ENCODE data around the gene ACE2. TPM values are rescaled to one million over a fixed set of nuclear protein-coding genes. Genes with fewer than 3 reads are reported as not detected.

Gene ACE2
- total RNA-seq, 1 experiment from 2014 or later: not detected

- Histone ChIP-seq H4K20me1 (ENCODE audit: control insufficient read depth, insufficient read depth, insufficient read length) (no peaks in the 10 kb centered on the region), H2AFZ (ENCODE audit: low read length) (no peak overlapping the region), H3K14ac (ENCODE audit: insufficient read depth, low read length) (no peak overlapping the region), H3K23ac (ENCODE audit: insufficient read length, low read depth, low read length) (no peak overlapping the region), H3K9ac (ENCODE audit: extremely low read depth, insufficient read length, low read length) (no peak overlapping the region), H2AK5ac (ENCODE audit: insufficient read length, low read length) (no peak overlapping the region), H4K5ac (ENCODE audit: insufficient read length, low read depth, low read length) (no peak overlapping the region), H3T11ph (ENCODE audit: low read length) (no peak overlapping the region), H3K27me3 (ENCODE audit: insufficient read depth, low read length) (no peaks in the 10 kb centered on the region), H3K4me1 (ENCODE audit: insufficient read depth, low read length) (no peaks in the 10 kb centered on the region), H3K27ac (ENCODE audit: insufficient read length, low read depth, low read length) (no peak overlapping the region), H3K4me2 (ENCODE audit: insufficient read depth, insufficient read length, low read length) (no peak overlapping the region), H3K79me1 (ENCODE audit: insufficient read depth, low read depth, low read length, poor library complexity, severe bottlenecking) (no peaks in the 10 kb centered on the region), H2BK15ac (ENCODE audit: low read depth, low read length) (no peak overlapping the region), H2BK5ac (ENCODE audit: insufficient read length, low read length) (no peak overlapping the region), H3K18ac (ENCODE audit: insufficient read length, low read depth, low read length) (no peak overlapping the region), H4K8ac (replicated peaks; ENCODE audit: insufficient read length, low read depth, low read length) (no peak overlapping the region), H3K23me2 (ENCODE audit: insufficient read length, low read depth, low read length, poor library complexity, severe bottlenecking) (no peaks in the 10 kb centered on the region), H2BK20ac (ENCODE audit: low read depth, low read length, poor library complexity, severe bottlenecking) (no peak overlapping the region), H4K91ac (ENCODE audit: insufficient read length, low read depth, low read length) (no peak overlapping the region), H3K9me3 (ENCODE audit: control insufficient read depth, low read depth, low read length) (no peaks in the 10 kb centered on the region), H2BK12ac (ENCODE audit: insufficient read length, low read depth, low read length) (no peak overlapping the region), H3K4ac (ENCODE audit: low read depth, low read length) (no peak overlapping the region), H3K79me2 (ENCODE audit: insufficient read depth, low read length) (no peaks in the 10 kb centered on the region), H3K56ac (ENCODE audit: insufficient read length, low read depth, low read length) (no peak overlapping the region), H2BK120ac (ENCODE audit: low read depth, low read length, poor library complexity, severe bottlenecking) (no peak overlapping the region)
- Mint-ChIP-seq H3K27me3 (ENCODE audit: low read depth) (no peaks in the 10 kb centered on the region), H3K27ac (no peak overlapping the region), H3K4me3 (no peak overlapping the region), H3K9me3 (no peaks in the 10 kb centered on the region), H3K4me1 (peaks cover 0 to 2% of the 10 kb centered on the region in 2 experiments; a peak in 1 of 4 replicates), H3K36me3 (ENCODE audit: insufficient read depth in 1 of 3, low read depth in 3 of 3) (no peaks in the 10 kb centered on the region)
- TF ChIP-seq, protein P1, sequence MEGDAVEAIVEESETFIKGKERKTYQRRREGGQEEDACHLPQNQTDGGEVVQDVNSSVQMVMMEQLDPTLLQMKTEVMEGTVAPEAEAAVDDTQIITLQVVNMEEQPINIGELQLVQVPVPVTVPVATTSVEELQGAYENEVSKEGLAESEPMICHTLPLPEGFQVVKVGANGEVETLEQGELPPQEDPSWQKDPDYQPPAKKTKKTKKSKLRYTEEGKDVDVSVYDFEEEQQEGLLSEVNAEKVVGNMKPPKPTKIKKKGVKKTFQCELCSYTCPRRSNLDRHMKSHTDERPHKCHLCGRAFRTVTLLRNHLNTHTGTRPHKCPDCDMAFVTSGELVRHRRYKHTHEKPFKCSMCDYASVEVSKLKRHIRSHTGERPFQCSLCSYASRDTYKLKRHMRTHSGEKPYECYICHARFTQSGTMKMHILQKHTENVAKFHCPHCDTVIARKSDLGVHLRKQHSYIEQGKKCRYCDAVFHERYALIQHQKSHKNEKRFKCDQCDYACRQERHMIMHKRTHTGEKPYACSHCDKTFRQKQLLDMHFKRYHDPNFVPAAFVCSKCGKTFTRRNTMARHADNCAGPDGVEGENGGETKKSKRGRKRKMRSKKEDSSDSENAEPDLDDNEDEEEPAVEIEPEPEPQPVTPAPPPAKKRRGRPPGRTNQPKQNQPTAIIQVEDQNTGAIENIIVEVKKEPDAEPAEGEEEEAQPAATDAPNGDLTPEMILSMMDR (conservative IDR thresholded peaks at IDR 0.05): no peak
- no peak for DNase-seq
These were observed 711 bp downstream of the ACE2 start for GRCh38 chrX:15600049-15600448.

All from H9 (cell line).